ENCODE results near the gene LMAN2.
"Not testable (repeated sequence)": the region's sequence is repeated elsewhere in the genome, so short reads cannot be mapped to it uniquely, and the experiment has no call there.

LMAN2 gene

GRCh38 chr5:177386542-177386941 is 35.1 kb upstream of the LMAN2 start:
- Mint-ChIP-seq H3K27me3 (peaks cover 1% of the 10 kb centered on the region), H3K27ac (no peak overlapping the region), H3K4me3 (no peak overlapping the region), H3K4me1 (peaks cover 49% of the 10 kb centered on the region), H3K9me3 (no peaks in the 10 kb centered on the region), H3K36me3 (ENCODE audit: low read depth) (no peaks in the 10 kb centered on the region)
- DNase-seq (no peak), ATAC-seq (no peak)

- Mint-ChIP-seq H3K9me3 (no peaks in the 10 kb centered on the region), H3K4me3 (no peak overlapping the region), H3K36me3 (ENCODE audit: low read depth) (no peaks in the 10 kb centered on the region), H3K4me1 (peaks cover 45% of the 10 kb centered on the region), H3K27ac (no peak overlapping the region), H3K27me3 (peaks cover 3% of the 10 kb centered on the region)
- no peak for ATAC-seq
- DNase-seq, result no peak
These were observed 34.3 kb upstream of the LMAN2 start for GRCh38 chr5:177385720-177386119.

- no peak within 1 kb of the TSS for H3K27ac Mint-ChIP-seq
- peaks cover 37% of the 10 kb centered on the region for H3K4me1 Mint-ChIP-seq
- H3K27me3 Mint-ChIP-seq, result peaks cover 2% of the 10 kb centered on the region
- no peak for DNase-seq
- H3K9me3 Mint-ChIP-seq, result no peaks in the 10 kb centered on the region
- H3K4me3 Mint-ChIP-seq, result no peak within 1 kb of the TSS
- no peaks in the 10 kb centered on the region for H3K36me3 Mint-ChIP-seq (ENCODE audit: low read depth)
- no peak for ATAC-seq
These were observed 32.7 kb upstream of the LMAN2 start, which contains the start of gene SLC34A1 for GRCh38 chr5:177384134-177384533. Gene SLC34A1 (plus strand): TSS chr5:177384434. CDS start chr5:177385742, 1,308 bp downstream.

GRCh38 chr5:177383181-177383580 is 31.7 kb upstream of the LMAN2 start:
- H3K4me1 Mint-ChIP-seq, result peaks cover 32% of the 10 kb centered on the region
- ATAC-seq (no peak), DNase-seq (no peak)
- H3K36me3 Mint-ChIP-seq (ENCODE audit: low read depth), result no peaks in the 10 kb centered on the region
- no peak overlapping the region for H3K27ac Mint-ChIP-seq
- no peak overlapping the region for H3K4me3 Mint-ChIP-seq
- no peaks in the 10 kb centered on the region for H3K9me3 Mint-ChIP-seq
- peaks cover 2% of the 10 kb centered on the region for H3K27me3 Mint-ChIP-seq

- Mint-ChIP-seq H3K27ac (no peak overlapping the region), H3K4me3 (no peak overlapping the region), H3K27me3 (peaks cover 2% of the 10 kb centered on the region), H3K4me1 (peaks cover 28% of the 10 kb centered on the region), H3K9me3 (no peaks in the 10 kb centered on the region), H3K36me3 (ENCODE audit: low read depth) (no peaks in the 10 kb centered on the region)
- DNase-seq (no peak), ATAC-seq (no peak)
These were observed 31.1 kb upstream of the LMAN2 start for GRCh38 chr5:177382423-177383029.

- no peak overlapping the region for H3K4me3 Mint-ChIP-seq
- H3K27me3 Mint-ChIP-seq, result peaks cover 2% of the 10 kb centered on the region
- DNase-seq (no peak), ATAC-seq (no peak)
- no peaks in the 10 kb centered on the region for H3K36me3 Mint-ChIP-seq (ENCODE audit: low read depth)
- H3K27ac Mint-ChIP-seq, result no peak overlapping the region
- H3K9me3 Mint-ChIP-seq, result no peaks in the 10 kb centered on the region
- H3K4me1 Mint-ChIP-seq, result peaks cover 26% of the 10 kb centered on the region
These were observed 29.3 kb upstream of the LMAN2 start for GRCh38 chr5:177380805-177381126.

- Mint-ChIP-seq H3K9me3 (no peaks in the 10 kb centered on the region), H3K4me1 (peaks cover 25% of the 10 kb centered on the region), H3K27ac (peak overlapping the region; percentile 2), H3K36me3 (ENCODE audit: low read depth) (no peaks in the 10 kb centered on the region), H3K4me3 (no peak overlapping the region), H3K27me3 (peaks cover 2% of the 10 kb centered on the region)
- ATAC-seq, result peak; percentile 88
- no peak for DNase-seq
These were observed 27.7 kb upstream of the LMAN2 start for GRCh38 chr5:177378884-177379883.

GRCh38 chr5:177377851-177378776 is 26.6 kb upstream of the LMAN2 start:
- DNase-seq (no peak), ATAC-seq (no peak)
- Mint-ChIP-seq H3K9me3 (no peaks in the 10 kb centered on the region), H3K36me3 (ENCODE audit: low read depth) (no peaks in the 10 kb centered on the region), H3K4me3 (no peak overlapping the region), H3K4me1 (peaks cover 35% of the 10 kb centered on the region), H3K27ac (no peak overlapping the region), H3K27me3 (peaks cover 2% of the 10 kb centered on the region)

- H3K27ac Mint-ChIP-seq, result no peak overlapping the region
- no peaks in the 10 kb centered on the region for H3K9me3 Mint-ChIP-seq
- H3K4me3 Mint-ChIP-seq, result no peak overlapping the region
- DNase-seq, result no peak
- peaks cover 45% of the 10 kb centered on the region for H3K4me1 Mint-ChIP-seq
- peaks cover 2% of the 10 kb centered on the region for H3K36me3 Mint-ChIP-seq (ENCODE audit: low read depth)
- no peak for ATAC-seq
- H3K27me3 Mint-ChIP-seq, result no peaks in the 10 kb centered on the region
These were observed 24.6 kb upstream of the LMAN2 start for GRCh38 chr5:177376107-177376506.

GRCh38 chr5:177375516-177375915 is 24.0 kb upstream of the LMAN2 start:
- H3K9me3 Mint-ChIP-seq; DNase-seq; H3K36me3 Mint-ChIP-seq (ENCODE audit: low read depth); ATAC-seq; H3K4me3 Mint-ChIP-seq; H3K27ac Mint-ChIP-seq; H3K27me3 Mint-ChIP-seq: not testable (repeated sequence)
- peaks cover 45% of the 10 kb centered on the region for H3K4me1 Mint-ChIP-seq

- DNase-seq, result no peak
- Mint-ChIP-seq H3K4me3 (no peak overlapping the region), H3K27ac (no peak overlapping the region), H3K9me3 (no peaks in the 10 kb centered on the region), H3K36me3 (ENCODE audit: low read depth) (peaks cover 6% of the 10 kb centered on the region), H3K4me1 (peaks cover 44% of the 10 kb centered on the region), H3K27me3 (no peaks in the 10 kb centered on the region)
- no peak for ATAC-seq
These were observed 22.7 kb upstream of the LMAN2 start for GRCh38 chr5:177374211-177374610.

GRCh38 chr5:177373806-177374205 is 22.3 kb upstream of the LMAN2 start:
- ATAC-seq (no peak), DNase-seq (no peak)
- Mint-ChIP-seq H3K9me3 (no peaks in the 10 kb centered on the region), H3K4me3 (no peak overlapping the region), H3K36me3 (ENCODE audit: low read depth) (peaks cover 10% of the 10 kb centered on the region), H3K27me3 (no peaks in the 10 kb centered on the region), H3K27ac (no peak overlapping the region), H3K4me1 (peaks cover 44% of the 10 kb centered on the region)

- Mint-ChIP-seq H3K9me3 (no peaks in the 10 kb centered on the region), H3K4me3 (no peak overlapping the region), H3K36me3 (ENCODE audit: low read depth) (peaks cover 14% of the 10 kb centered on the region), H3K4me1 (peaks cover 45% of the 10 kb centered on the region), H3K27ac (peak overlapping the region; percentile 69), H3K27me3 (no peaks in the 10 kb centered on the region)
- DNase-seq (no peak), ATAC-seq (peak; percentile 29)
These were observed 21.4 kb upstream of the LMAN2 start for GRCh38 chr5:177372910-177373309.

Measured in activated naive CD8-positive, alpha-beta T cell treated with anti-CD3 and anti-CD28 coated beads, Interleukin-2, amount 50 U/mL, for 24 hours (primary cell).